Hepatic stellate cell (primary cell): ENCODE measurements around the gene CTPS2.
"Not testable (repeated sequence)": the region's sequence is repeated elsewhere in the genome, so short reads cannot be mapped to it uniquely, and the experiment has no call there.

ENCODE experiments used
- DNase-seq: peaks from one replicate; pipeline ENCODE4 v3.0.0; 2011; ENCODE audit warnings: low spot score

CTPS2 gene

DNA sequence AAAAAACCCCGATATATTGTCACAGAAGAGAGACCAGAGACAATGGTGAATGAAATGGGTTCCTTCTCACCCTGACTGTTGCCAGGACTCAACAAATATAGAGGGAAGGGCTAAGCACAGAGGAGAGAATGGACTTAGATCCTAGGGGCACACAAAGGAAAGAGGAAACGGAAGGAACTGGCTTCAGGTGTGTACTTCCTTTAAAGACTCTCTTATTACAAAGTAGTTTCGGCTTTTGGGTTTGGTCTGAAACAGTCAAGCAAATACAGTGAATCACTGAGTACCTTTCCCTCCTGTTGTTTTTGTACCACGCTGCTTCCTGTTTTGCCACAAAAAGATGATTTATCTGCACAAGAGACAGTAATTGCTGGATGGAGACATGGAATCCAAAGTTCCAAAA, 108.6 kb downstream of the CTPS2 start:
- DNase-seq: no peak

DNA sequence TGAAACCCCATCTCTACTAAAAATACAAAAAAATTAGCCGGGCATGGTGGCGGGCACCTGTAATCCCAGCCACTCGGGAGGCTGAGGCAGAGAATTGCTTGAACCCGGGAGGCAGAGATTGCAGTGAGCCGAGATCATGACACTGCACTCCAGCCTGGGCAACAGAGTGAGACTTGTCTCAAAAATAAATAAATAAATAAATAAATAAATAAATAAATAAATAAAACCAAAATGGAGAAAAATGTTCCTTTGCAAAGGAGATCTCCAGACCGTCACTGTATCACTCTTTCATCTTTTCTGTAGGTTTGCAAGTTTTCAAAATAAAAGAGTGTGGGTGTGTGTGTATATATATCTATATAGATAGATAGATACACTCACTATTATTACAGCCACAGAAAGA, 109.2 kb downstream of the CTPS2 start:
- not testable (repeated sequence) for DNase-seq

DNA sequence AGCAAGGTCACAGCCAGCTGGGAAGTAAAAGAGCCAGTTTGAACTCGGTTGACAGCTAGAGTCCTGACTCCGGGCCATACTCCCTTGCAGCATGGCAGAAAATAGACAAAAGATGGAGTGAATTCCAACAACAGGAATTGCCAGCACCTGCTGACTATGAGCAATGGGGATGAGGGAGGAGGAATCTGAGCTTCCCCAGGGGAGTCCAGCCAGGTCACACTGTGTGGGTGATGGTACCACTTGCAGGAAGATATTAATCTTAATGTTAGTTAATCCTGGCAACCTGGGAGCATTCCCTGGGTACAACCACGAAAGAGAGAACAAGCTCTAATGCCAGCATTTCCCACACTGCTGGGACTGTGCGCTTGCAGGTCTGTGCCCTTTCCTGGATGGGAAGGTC, 110.6 kb downstream of the CTPS2 start:
- DNase-seq: no peak

DNA sequence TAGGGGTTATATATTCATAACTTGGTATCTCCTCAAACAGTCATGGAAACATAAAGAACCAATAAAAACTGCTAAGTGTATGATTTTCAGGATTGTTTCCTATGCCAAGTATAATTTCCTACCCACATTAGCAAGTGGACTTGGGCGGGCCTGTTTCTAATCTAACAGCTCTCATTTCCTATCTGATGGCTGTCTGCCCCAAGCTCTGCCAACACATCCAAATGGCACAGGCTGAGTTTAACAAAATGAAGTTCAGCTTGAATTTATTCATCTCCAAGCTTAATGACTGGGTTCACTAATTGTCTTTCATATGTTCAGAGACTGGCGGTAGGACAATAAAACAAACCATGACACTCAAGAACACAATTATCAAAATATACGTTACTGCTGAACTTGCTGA, 118.0 kb downstream of the CTPS2 start:
- DNase-seq: no peak

DNA sequence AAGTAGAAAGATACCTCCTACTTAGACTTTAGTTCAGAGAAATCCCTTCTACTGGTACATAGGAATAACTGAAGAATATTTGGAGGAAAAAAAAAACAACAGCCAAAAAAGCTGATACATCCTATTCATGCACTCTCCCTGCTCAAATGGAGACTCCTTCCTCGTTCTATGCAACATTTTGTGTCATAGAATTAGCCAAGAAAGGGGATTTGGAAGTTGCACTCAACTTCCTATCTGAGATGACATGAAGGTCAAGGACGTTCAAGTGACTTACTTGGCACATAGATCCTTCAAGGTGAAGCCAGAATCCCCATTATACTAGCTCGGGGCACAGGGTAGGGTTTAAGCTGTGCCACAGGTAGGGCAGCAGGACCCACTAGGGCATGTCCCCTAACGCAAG, 118.7 kb downstream of the CTPS2 start:
- no peak for DNase-seq

DNA sequence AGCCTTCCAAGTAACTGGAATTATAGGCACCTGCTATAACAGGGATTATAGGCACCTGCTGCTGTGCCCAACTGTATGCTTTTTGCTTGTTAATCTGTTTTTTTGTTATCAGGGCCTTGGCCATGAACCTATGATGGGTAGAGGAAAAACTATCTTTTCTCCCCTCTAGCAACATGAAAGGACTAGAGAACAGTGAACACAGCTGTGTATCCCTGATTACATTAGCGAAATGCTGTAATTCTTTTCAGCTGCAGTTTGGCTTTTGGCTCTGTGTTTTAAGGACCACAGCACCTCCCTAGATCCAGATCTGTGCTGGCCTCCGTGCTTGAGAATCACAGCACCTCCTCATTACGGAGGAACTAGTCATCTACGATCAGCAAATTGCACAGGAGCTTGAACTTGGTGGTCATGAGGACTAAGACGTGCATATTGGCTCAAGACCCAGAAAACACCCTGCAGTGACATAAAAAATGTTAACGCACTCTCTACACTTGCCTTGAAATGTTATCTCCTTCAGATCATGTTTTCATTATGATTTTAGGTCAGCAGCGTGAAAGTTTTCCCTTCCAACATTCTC, 120.2 kb downstream of the CTPS2 start:
- no peak for DNase-seq

DNA sequence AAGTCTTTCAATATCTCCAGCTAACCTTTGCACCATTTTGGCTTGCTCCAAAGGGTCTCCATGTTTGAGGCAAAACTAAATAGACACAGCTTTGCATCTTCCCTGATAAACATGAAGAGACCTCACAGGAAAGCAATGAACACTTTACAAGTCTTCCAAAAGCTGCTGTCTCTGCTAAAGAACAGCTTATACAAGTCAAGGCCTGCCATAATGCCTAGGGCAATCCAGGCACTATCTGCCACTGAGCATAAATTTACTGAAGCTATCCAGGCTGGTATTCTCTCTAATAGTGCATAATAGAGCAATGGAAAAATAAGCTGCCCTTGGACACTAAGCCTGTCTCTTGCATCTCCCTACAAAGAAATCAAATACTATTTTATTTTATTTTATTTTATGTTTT, 122.6 kb downstream of the CTPS2 start:
- no peak for DNase-seq

DNA sequence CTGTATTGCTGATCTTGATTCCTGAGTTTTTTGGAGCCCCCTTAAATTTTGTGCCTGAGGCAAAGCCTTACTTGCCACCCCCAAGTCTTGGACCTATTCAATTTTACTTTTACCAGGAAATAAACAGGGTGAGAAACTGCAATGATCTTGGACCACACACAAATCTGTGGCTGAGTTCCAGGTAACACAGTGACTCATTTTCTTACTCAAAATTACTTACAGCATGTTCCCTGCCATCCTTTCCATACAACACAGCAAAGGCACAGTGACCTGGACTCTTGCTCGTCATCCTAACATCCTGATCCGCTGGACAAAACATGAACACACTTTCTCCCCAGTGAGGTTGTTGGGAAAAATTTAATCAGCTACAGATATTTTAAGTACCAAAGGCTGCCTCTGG, 123.3 kb downstream of the CTPS2 start:
- no peak for DNase-seq

DNA sequence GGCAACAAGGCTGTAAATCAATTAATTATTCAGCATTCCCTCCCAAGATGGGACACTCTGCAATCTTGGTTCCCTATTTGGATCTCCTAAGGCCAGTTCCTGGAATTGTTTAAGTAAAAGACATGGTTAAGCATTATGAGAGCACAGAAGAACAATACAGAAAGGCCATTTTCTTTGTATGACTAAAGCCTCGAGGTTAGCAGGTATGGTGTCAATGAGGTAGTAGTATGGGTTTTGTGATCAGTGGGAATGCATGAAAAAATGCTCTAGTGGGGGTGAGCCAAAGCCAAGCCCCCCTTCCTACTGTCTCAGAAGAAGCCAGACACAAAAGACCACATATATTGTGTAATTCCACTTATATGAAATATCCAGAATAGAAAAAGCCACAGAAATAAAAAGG, 124.2 kb downstream of the CTPS2 start:
- no peak for DNase-seq

DNA sequence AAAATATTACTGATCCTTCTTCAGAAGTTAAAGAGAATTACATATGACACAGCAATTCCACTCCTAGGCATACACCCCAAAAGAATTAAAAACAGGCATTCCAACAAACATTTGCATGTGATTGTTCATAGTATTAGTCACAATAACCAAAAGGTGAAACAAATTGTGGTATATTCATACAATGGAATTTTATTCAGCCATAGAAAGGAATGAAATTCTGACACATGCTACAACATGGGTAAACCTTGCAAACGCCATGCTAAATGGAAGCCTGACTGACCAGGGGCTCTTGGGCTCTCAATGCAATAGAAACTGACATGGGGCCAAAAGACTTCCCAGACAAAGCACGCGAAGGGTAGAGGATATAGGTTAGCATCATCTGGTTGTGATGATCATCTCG, 124.6 kb downstream of the CTPS2 start:
- no peak for DNase-seq

DNA sequence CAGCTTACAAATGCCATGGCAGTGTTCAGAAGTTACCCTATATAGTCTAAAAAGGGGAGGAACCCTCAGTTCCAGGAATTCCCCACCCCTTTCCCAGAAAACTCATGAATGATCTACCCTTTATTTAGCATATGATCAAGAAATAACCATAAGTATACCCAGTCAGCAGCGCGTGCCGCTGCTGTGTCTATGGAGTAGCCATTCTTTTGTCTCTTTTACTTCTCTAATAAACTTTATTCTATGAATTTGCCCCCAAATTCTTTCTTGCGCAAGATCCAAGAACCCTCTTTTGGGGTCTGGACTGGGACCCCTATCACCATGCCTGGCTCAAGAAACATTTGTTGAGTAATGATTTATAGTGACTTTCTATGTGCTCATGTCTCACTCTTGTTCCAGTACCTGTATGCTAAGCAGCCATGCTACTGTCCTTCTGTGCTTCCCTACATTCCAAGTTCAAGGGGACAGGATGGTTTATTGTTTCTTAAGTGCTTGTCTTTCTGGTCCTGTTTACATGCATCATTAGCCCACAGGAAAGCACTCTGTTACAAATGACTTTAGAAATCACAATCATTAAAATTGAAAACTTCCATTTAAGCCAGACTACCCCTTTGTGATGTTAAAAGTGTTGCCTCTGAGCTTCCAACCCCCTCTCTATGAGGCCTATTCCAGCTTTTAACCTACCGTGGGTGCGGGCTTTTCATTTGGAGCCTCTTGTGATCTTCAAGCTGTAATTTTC, 125.9 kb downstream of the CTPS2 start:
- DNase-seq: no peak

DNA sequence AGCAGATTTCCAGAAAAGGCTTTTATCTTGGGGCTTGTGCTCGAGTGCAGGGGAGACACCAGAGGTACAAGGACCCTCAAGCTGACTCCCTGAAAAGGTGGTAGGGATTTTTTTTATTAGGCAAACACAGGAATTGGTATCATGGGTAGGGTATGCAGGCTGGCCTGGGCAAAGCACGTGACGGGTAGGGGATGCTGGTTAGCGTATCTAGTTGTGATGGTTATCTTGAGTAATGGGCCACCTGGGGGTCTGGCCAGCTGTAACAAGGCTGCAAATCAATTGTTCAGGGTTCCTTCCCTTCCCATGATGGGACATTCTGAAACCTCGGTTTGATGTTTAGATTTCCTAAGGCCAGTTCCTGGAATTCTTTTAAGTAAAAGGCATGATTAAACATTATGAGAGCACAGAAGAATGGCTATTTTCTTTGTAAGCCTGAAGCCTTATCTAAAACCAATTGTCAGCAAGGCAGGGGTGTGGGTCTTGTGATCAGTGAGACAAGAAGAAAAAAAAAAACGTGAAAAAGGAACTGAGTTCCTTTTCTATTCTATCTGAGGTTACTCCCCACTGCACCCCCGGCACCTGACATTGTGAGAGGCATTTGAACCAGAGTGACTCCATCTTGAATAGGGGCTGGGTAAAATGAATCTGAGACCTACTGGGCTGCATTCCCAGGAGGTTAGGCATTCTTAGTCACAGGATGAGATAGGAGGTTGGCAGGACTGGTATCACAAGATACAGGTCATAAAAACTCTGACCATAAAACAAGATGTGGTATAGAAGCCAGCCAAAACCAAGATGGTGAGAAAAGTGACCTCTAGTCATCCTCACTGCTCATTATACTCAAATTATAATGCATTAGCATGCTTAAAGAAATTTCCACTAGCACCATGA, 126.7 kb downstream of the CTPS2 start:
- no peak for DNase-seq

DNA sequence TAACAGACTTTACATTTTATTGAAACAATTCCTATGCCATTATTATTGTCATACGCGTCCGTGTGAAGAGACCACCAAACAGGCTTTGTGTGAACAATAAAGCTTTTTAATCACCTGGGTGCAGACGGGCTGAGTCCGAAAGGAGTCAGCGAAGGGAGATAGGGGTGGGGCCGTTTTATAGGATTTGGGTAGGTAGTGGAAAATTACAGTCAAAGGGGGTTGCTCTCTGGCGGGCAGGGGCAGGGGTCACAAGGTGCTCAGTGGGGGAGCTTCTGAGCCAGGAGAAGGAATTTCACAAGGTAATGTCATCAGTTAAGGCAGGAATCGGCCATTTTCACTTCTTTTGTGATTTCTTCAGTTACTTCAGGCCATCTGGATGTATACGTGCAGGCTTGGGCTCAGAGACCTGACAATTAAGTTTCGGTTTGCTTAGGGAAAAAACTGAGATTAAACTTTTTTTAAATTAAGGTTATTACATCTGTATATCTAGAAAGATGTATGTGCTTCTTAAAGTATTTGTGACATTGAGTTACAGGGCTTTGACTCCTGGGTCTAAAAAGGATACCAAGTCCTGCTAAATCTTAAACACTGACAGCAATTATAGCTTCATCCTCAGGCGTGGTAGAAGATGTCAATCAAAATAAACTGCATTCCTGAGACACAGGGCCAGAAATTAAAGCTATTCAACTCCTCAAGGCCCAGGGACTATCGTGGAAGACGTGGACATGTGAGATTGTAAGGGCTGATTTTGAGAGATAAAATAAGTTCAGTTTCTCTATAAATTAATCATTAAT, 132.3 kb downstream of the CTPS2 start:
- not testable (repeated sequence) for DNase-seq

DNA sequence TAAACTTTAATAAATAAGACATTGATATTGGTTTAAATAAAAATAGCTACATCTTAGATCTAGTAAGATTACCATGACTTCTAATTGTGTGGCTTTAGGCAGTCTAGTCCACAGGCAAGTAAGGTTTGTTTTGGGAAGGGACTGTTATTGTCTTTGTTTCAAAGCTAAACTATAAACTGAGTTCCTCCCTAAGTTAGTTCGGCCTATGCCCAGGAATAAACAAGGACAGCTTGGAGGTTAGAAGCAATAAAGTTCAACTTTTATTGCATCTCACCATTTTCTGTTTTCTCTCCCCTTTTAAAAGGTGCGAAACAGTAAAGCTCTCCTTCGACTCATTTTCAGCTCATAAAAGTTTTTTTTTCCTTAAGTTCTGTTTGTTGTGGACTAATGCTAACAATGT, 133.0 kb downstream of the CTPS2 start:
- no peak for DNase-seq

DNA sequence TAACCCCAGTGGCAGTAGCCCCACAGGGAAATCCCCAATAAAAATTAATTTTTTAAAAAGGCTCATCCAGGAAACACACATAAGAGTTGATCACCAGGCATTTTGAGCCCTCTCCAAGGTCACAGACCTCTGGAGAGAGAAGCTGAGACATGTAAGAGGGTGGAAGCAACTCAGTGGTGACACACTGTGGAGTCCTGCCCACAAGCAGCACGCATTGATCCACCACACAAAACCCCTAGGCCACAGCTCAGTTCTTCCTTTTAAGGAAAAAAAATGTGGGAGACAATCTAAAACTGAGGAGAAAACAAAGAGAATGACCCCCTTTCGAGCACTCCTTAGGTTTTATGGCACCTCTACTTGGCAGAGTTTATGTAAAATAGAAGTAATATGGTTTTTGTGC, 134.3 kb downstream of the CTPS2 start:
- no peak for DNase-seq

DNA sequence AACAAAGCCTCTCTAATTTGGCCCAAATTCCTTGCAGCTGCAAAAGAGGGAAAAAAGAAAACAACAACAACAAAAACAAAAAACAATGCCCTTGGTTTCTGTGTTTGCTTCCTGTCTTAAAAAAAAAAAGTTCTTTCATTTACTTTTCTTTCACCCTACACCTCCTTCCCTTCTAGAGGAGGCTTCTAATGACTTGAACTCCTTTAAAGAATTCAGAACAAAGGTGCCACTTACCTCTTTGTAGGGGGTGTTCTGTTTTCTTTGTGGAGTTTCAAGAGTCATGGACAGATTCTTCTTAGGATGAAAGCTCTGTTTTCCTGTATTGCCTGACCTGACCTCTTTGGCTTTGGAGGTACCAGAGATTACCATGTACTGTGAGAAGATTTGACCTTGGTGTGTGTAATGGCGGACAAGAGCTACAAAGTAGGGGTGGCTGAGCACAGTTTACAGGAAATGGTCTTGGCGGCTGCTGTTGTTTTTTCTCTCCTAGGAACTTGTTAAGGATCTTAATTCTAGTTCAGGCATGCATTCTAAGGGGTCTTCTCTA, 134.9 kb downstream of the CTPS2 start:
- DNase-seq: no peak

DNA sequence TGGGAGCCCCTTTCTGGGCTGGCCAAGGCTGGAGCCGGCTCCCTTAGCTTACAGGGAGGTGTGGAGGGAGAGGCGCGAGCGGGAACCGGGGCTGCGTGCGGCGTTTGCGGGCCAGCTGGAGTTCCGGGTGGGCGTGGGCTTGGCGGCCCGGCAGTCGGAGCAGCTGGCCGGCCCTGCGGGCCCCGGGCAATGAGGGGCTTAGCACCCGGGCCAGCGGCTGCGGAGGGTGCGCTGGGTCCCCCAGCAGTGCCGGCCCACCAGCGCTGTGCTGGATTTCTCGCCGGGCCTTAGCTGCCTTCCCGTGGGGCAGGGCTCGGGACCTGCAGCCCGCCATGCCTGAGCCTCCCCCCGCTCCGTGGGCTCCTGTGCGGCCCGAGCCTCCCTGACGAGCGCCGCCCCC, 137.1 kb downstream of the CTPS2 start:
- DNase-seq: not testable (repeated sequence)

DNA sequence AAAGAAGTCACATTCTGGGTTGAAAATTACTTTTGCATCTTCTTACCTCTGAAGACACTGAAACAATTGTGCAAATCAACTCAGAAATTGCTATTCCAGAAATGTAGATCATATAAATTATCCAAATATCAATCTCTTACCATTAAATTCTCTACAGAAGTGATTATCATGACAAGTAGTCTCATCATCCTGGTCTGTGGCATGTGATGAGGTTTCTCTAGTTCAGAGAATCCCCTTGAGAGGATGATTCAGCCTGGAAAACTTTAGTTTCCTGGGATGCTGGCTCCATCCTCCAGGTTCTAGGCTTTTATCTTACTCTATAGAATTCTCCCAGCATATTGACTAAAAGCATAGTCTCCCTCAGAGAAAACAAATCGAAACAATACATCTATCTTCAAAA, 138.7 kb downstream of the CTPS2 start:
- DNase-seq: peak; percentile 72

DNA sequence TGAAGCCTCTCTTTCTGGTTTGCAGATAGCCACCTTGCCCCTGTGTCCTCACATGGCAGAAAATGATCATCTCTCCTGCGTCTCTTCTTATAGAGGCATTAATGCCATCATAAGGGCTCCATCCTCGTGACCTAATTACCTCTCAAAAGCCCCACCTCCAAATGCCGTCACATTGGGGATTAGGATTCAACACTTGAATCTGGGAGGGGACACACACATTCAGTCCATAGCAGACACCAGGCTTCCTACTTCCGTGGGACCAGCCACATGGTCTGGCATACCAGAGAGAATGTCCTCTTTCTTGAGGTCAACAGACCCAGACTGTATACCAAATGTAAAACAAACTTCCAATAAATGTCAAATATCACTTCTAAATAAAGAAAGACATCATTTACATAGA, 144.8 kb downstream of the CTPS2 start:
- no peak for DNase-seq

DNA sequence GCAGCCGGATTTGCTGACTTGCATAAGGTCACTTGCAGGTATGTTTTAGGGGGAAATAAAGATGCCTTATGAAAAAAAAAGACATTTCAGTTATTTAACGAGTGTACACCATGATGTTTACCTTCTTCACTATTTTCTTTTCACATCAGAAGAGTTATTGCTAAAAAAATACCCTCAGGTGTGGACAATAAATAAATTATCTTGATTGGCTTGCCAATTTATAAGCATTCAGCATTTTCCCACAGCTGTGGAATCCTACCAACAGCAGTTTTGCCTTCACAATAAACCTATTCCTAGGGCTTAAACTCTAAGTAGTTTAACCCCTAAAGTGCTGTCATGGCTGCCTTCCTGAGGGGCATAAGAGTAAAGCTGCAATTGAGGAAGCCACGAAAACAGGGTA, 145.9 kb downstream of the CTPS2 start:
- DNase-seq: no peak

DNA sequence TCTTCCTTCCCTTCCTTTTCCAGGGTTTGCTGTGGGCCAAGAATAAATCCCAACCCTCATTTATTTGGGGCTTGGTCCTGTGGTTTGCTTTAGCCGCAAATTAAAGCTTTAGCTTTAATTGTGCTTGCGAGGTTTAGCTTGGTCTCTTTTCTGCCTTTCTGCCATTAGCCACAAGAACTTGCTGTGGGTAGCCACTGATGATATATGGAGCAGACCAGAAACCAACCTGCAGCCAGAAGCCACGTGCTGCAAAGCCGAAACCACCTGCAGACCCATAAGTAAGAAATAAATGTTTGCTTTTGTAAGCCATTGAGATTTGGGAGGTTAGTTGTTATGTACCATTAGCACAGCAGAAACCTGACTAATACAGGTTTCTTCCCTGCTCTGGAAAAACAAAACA, 152.3 kb downstream of the CTPS2 start:
- no peak for DNase-seq

DNA sequence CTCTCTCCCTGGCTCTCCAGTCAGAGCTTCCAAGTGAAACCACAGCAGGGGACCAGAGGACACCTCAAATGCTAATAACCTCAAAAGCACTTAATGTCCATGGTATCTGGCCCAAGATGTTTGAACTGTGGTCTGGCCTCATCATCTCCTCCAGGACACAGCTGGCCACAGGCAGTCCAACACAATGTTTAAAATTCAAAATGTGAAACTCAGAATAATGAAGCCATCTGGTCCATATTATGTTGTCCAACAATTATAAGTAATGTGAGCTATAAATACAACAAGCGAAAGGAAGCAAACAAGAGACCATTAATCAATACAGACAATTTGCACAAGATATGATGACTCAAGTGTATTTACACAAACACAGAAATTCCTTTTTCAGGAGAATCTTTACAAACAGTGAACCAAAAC, 153.3 kb downstream of the CTPS2 start:
- no peak for DNase-seq
